Left lung (tissue), 10 donors: ENCODE results near the gene NOS2. TPM values are rescaled to one million over a fixed set of nuclear protein-coding genes. Genes with fewer than 3 reads are reported as not detected.
"Not testable (repeated sequence)": the region's sequence is repeated elsewhere in the genome, so short reads cannot be mapped to it uniquely, and the experiment has no call there.

Experiments
- ATAC-seq: fragments of 200-7000 bp; cut with Tn5 transposase; one replicate; pipeline ENCODE4 v1.9.1; 2020; ENCODE audit warnings: moderate library complexity
- DNase-seq, 4 donors: peaks; one replicate each; pipeline ENCODE4 v3.0.0-alpha.2; 2013 to 2020
- H3K27ac ChIP-seq, 2 donors: fragments of 200-600 bp; sonication (generic) in 1 of 2; one replicate each; pipeline versions ENCODE4 v1.5.0 to v1.8.0; 2020 to 2021
- H3K27me3 ChIP-seq, 2 donors: fragments of 200-600 bp; sonication (generic) in 1 of 2; one replicate each; pipeline versions ENCODE4 v1.5.0 to v1.8.0; 2020 to 2021
- H3K36me3 ChIP-seq, 2 donors: fragments of 200-600 bp; sonication (generic) in 1 of 2; one replicate each; pipeline versions ENCODE4 v1.5.0 to v1.8.0; 2020 to 2021
- H3K4me1 ChIP-seq, 2 donors: fragments of 200-600 bp; one replicate each; pipeline ENCODE4 v1.8.0; 2021
- H3K4me3 ChIP-seq, 2 donors: fragments of 200-600 bp; sonication (generic) in 1 of 2; one replicate each; pipeline versions ENCODE4 v1.5.0 to v1.8.0; 2020 to 2021; ENCODE audit warnings: mild to moderate bottlenecking in 1 of 2
- H3K9me3 ChIP-seq, 2 donors: fragments of 200-600 bp; sonication (generic) in 1 of 2; one replicate each; pipeline versions ENCODE4 v1.5.0 to v1.8.0; 2020 to 2021
- intact Hi-C, 2 donors: fragments of 100-400 bp; cut with DNase I; formaldehyde crosslinking; loops; one replicate each; pipeline versions ENCODE4 v1.11.2 to v1.14.2; 2022
- polyA plus RNA-seq, 6 donors: library from polyadenylated mRNA; unstranded; fragments of 120-200 nt; gene quantifications; one replicate each; pipeline ENCODE4 v1.2.1, GENCODE V29; 2013; ENCODE audit not compliant: insufficient read length in 6 of 6
- total RNA-seq, 2 donors: library from RNA; stranded (reverse); fragmentation: NEBNext Ultra II Directional; extraction: Animal tissue kit (Norgen Biotek cat#: 25700); gene quantifications; one replicate each; pipeline ENCODE4 v1.2.1, GENCODE V29; 2021
- TF ChIP-seq, protein P1 (sequence below), 2 donors: fragments of 200-600 bp; sonication (generic) in 1 of 2; IDR thresholded peaks; one replicate each; pipeline versions ENCODE4 v1.5.0 to v1.8.0; 2021; ENCODE audit warnings: antibody characterized with exemption in 2 of 2
- donor health status: DM: no; HTN: yes; CAD: no.
- donor health status: DM: no; HTN: no; CAD: no.

Gene NOS2
- total and polyA plus RNA-seq, 8 donors: 0.34 to 2.3 (median 1.7) TPM

GRCh38 chr17:27765353-27765752 lies 35.0 kb downstream of the NOS2 start:
- TF ChIP-seq, protein P1, sequence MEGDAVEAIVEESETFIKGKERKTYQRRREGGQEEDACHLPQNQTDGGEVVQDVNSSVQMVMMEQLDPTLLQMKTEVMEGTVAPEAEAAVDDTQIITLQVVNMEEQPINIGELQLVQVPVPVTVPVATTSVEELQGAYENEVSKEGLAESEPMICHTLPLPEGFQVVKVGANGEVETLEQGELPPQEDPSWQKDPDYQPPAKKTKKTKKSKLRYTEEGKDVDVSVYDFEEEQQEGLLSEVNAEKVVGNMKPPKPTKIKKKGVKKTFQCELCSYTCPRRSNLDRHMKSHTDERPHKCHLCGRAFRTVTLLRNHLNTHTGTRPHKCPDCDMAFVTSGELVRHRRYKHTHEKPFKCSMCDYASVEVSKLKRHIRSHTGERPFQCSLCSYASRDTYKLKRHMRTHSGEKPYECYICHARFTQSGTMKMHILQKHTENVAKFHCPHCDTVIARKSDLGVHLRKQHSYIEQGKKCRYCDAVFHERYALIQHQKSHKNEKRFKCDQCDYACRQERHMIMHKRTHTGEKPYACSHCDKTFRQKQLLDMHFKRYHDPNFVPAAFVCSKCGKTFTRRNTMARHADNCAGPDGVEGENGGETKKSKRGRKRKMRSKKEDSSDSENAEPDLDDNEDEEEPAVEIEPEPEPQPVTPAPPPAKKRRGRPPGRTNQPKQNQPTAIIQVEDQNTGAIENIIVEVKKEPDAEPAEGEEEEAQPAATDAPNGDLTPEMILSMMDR (IDR thresholded peaks at IDR 0.05): no peak
- H3K9me3 ChIP-seq: no peaks in the 10 kb centered on the region
- DNase-seq: peak in 1 of 4 donors; percentile 66

GRCh38 chr17:27764589-27764988 lies 35.7 kb downstream of the NOS2 start:
- Histone ChIP-seq H3K9me3 (no peaks in the 10 kb centered on the region), H3K27me3 (no peaks in the 10 kb centered on the region), H3K4me3 (no peak overlapping the region)

More at GRCh38 chr17:27765353-27765752, 35.0 kb downstream of the NOS2 start:
- Histone ChIP-seq H3K4me1 (no peaks in the 10 kb centered on the region), H3K4me3 (no peak overlapping the region), H3K36me3 (no peaks in the 10 kb centered on the region), H3K27me3 (no peaks in the 10 kb centered on the region), H3K27ac (no peak overlapping the region)
- intact Hi-C loops: no loop called here
- no peak for ATAC-seq

DNA sequence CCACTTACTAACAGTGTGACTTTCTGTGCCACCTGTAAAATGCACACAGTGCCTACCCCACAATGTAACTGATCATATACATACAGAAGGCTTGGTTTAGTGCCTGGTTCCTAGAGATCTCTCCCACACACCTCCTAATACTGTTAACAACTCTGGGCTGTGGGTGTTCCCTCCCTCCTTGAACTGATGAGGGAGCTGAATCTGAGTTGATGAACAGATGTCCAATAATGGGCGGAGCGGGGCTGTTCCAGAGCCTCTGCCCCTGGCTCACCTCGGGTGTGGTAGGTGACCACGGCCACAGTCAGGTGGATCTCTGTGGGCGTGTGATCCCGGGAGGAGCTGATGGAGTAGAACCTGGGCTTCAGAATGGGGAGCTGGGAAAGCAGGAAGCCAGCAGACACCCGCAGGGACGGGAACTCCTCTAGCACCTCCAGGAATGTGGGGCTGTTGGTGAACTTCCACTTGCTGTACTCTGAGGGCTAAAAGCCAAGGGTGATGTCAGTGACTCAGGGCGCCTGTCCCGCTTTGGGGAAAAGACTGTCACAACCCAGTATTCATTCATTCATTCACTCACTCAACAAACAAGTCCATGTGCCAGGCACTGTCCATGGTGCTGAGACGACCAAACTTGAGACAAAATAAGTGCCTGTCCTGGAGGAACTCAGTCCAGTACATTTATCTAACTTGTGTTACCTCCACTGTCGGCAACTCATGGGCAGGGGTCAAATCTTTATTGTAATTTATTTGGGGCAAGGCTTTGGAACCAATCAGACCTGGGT lies 37.6 kb downstream of the NOS2 start:
- no peaks in the 10 kb centered on the region for H3K9me3 ChIP-seq
- DNase-seq (peak in 2 of 4 donors; percentile 16 to 39), ATAC-seq (no peak)
- peaks cover 0 to 4% of the 10 kb centered on the region in 2 donors for H3K4me1 ChIP-seq
- no peaks in the 10 kb centered on the region for H3K36me3 ChIP-seq
- H3K4me3 ChIP-seq: no peak overlapping the region
- intact Hi-C loops: loop anchor here in 1 of 2 donors (5.0 kb wide), 1 partner anchor 120 kb away; no protein-coding TSS in a partner anchor
- H3K27me3 ChIP-seq: no peaks in the 10 kb centered on the region
- no peak overlapping the region for H3K27ac ChIP-seq
- TF ChIP-seq, protein P1 (IDR thresholded peaks at IDR 0.05): no peak

More at GRCh38 chr17:27764589-27764988, 35.7 kb downstream of the NOS2 start:
- peak in 1 of 4 donors; percentile 12 for DNase-seq
- TF ChIP-seq, protein P1 (IDR thresholded peaks at IDR 0.05): no peak
- no peak overlapping the region for H3K27ac ChIP-seq
- no peaks in the 10 kb centered on the region for H3K36me3 ChIP-seq
- ATAC-seq: no peak
- intact Hi-C loops: loop anchor here in 1 of 2 donors (5.0 kb wide), 1 partner anchor 118 kb away; no protein-coding TSS in a partner anchor
- peaks cover 0 to 4% of the 10 kb centered on the region in 2 donors for H3K4me1 ChIP-seq

DNA sequence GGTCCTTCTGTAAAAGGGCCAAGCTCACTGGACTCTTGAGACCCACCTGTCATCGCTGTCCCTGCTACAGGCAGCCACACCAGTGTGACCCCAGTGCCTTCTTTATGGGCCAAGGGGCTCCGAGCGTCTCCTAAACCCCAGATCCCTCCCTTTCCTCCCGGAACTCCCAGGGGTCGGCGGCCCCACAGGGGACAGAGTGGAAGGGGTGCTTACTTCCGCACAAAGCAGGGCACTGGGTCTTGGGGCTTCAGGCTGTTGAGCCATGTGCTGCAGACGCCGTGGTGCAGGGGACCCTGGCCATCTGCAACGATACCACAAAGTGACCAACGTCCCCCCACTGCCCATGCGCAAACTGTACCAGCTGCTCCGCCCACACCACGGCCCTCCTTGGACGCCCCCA lies 39.4 kb downstream of the NOS2 start:
- ATAC-seq, H3K4me1 ChIP-seq, H3K4me3 ChIP-seq, H3K27ac ChIP-seq, H3K9me3 ChIP-seq, H3K27me3 ChIP-seq, H3K36me3 ChIP-seq: not testable (repeated sequence)
- intact Hi-C loops: loop anchor here in 1 of 2 donors (5.0 kb wide), 1 partner anchor 121 kb away; no protein-coding TSS in a partner anchor
- DNase-seq: peak in 1 of 4 donors; percentile 44

DNA sequence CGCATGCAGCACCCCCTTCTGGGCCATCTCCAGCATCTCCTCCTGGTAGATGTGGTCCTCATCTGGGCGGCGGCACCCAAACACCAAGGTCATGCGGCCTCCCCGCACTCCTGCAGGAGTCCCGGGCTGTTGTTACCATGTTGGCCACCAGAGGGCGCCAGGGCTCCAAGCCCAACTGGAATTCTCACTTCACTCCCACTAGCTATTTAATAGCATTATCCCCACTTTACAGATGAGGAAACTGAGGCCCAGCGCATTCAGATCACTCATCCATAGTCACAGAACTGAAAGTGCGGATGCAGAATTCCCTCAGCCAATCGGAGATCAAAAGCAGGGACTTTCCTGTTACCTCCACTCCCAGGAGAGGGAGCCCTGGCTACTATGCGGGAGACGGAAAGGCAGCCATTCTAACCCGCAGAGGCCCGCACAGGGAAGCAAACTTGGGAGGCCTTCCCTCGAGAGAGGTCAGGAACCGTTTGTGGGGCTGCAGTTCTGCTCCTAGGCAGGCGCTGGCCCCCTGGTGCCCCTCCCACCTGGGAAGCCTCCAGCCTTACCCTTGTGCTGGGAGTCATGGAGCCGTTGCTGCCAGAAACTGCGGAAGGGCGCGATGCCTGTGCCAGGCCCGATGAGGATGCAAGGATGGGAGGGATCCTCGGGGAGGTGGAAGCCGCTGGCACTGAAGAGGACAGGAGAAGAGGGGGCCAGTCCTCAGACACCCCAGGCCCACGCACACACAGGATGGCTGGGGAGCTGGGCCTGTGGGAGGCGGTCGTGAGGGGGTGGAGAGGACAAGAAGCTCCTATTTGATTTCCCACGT lies 40.1 kb downstream of the NOS2 start:
- intact Hi-C loops: loop anchor here in 1 of 2 donors (5.0 kb wide), 1 partner anchor 122 kb away; no protein-coding TSS in a partner anchor
- no peaks in the 10 kb centered on the region for H3K27me3 ChIP-seq
- no peaks in the 10 kb centered on the region for H3K36me3 ChIP-seq
- DNase-seq (peak in 3 of 4 donors; percentile 34 to 93 (median 65)), ATAC-seq (peak; percentile 77)
- H3K9me3 ChIP-seq: no peaks in the 10 kb centered on the region
- no peak overlapping the region for H3K27ac ChIP-seq
- H3K4me1 ChIP-seq: peaks cover 0 to 4% of the 10 kb centered on the region in 2 donors
- no peak overlapping the region for H3K4me3 ChIP-seq
- TF ChIP-seq, protein P1 (IDR thresholded peaks at IDR 0.05): peak; percentile 90 to 96
